OCI-LY7 (cell line): ENCODE measurements around the gene PRDM13.

Experiments used
- EZH2phosphoT487 ChIP-seq: fragments of 200-600 bp; sonication (generic); IDR thresholded peaks from 2 replicates; pipeline ENCODE4 v1.6.1; 2018; ENCODE audit warnings: low read depth, borderline replicate concordance, mild to moderate bottlenecking, mixed run types, antibody characterized with exemption, low read length, moderate library complexity, mixed read lengths
- TF ChIP-seq, protein P1 (sequence below): fragments of 200-600 bp; sonication (generic); conservative IDR thresholded peaks from 2 replicates; pipeline ENCODE4 v1.5.1; 2014; ENCODE audit warnings: mild to moderate bottlenecking, antibody characterized with exemption, low read length, moderate library complexity, mixed read lengths

DNA sequence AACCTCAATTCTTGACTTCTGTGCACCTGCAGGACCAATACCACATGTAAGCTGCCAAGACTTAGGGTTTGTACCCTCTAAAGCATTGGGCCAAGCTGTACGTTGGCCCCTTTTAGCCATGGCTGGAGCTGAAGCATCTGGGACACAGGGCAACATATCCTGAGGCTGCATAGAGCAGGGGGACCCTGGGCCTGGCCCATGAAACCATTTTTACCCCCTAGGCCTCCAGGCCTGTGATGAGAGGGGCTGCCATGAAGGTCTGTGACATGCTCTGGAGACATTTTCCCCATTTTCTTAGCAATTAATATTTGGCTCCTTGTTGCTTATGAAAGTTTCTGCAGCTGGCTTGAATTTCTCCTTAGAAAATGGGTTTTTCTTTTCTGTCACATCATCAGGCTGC lies 31.0 kb downstream of the PRDM13 start:
- TF ChIP-seq, protein P1, sequence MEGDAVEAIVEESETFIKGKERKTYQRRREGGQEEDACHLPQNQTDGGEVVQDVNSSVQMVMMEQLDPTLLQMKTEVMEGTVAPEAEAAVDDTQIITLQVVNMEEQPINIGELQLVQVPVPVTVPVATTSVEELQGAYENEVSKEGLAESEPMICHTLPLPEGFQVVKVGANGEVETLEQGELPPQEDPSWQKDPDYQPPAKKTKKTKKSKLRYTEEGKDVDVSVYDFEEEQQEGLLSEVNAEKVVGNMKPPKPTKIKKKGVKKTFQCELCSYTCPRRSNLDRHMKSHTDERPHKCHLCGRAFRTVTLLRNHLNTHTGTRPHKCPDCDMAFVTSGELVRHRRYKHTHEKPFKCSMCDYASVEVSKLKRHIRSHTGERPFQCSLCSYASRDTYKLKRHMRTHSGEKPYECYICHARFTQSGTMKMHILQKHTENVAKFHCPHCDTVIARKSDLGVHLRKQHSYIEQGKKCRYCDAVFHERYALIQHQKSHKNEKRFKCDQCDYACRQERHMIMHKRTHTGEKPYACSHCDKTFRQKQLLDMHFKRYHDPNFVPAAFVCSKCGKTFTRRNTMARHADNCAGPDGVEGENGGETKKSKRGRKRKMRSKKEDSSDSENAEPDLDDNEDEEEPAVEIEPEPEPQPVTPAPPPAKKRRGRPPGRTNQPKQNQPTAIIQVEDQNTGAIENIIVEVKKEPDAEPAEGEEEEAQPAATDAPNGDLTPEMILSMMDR: no peak
- no peak for TF ChIP-seq EZH2phosphoT487
